IMR-90 (cell line): ENCODE results near the gene ADAMTS12.

Experiments used
- BHLHE40 ChIP-seq: fragments of 150-350 bp; IDR thresholded peaks from 2 replicates; pipeline ENCODE4 v1.6.1; 2016; ENCODE audit warnings: mild to moderate bottlenecking, low read depth, low read length
- CHD1 ChIP-seq: IDR thresholded peaks from 2 replicates; pipeline ENCODE4 v1.6.1; 2012; ENCODE audit warnings: low read depth, low read length, improper control_type of control experiment
- FOS ChIP-seq: fragments of 150-350 bp; IDR thresholded peaks from 2 replicates; pipeline ENCODE4 v1.6.1; 2016; ENCODE audit warnings: low read depth, low read length
- MAZ ChIP-seq: IDR thresholded peaks from 2 replicates; pipeline ENCODE4 v1.6.1; 2012; ENCODE audit warnings: low read depth, mild to moderate bottlenecking, low read length, improper control_type of control experiment, moderate library complexity, borderline replicate concordance
- NFE2L2 ChIP-seq: fragments of 150-350 bp; IDR thresholded peaks from 2 replicates; pipeline ENCODE4 v1.6.1; 2016; ENCODE audit warnings: low read depth, mild to moderate bottlenecking, low read length
- POLR2A ChIP-seq: IDR thresholded peaks from 2 replicates; pipeline ENCODE4 v1.6.1; 2012; ENCODE audit warnings: mild to moderate bottlenecking, low read depth, low read length
- RAD21 ChIP-seq: IDR thresholded peaks from 2 replicates; pipeline ENCODE4 v1.6.1; 2012; ENCODE audit warnings: low read length, improper control_type of control experiment
- RCOR1 ChIP-seq: IDR thresholded peaks from 2 replicates; pipeline ENCODE4 v1.6.1; 2012; ENCODE audit warnings: mild to moderate bottlenecking, low read length, improper control_type of control experiment; ENCODE audit not compliant: insufficient replicate concordance
- TF ChIP-seq, protein P1 (sequence below): conservative IDR thresholded peaks from 2 replicates; pipeline ENCODE4 v1.5.1; 2012; ENCODE audit warnings: mild to moderate bottlenecking, low read depth, low read length, improper control_type of control experiment
- TF ChIP-seq, protein P2 (sequence below): fragments of 150-350 bp; IDR thresholded peaks from 2 replicates; pipeline ENCODE4 v1.6.1; 2017; ENCODE audit warnings: mild to moderate bottlenecking, antibody characterized with exemption, low read length, low read depth

DNA sequence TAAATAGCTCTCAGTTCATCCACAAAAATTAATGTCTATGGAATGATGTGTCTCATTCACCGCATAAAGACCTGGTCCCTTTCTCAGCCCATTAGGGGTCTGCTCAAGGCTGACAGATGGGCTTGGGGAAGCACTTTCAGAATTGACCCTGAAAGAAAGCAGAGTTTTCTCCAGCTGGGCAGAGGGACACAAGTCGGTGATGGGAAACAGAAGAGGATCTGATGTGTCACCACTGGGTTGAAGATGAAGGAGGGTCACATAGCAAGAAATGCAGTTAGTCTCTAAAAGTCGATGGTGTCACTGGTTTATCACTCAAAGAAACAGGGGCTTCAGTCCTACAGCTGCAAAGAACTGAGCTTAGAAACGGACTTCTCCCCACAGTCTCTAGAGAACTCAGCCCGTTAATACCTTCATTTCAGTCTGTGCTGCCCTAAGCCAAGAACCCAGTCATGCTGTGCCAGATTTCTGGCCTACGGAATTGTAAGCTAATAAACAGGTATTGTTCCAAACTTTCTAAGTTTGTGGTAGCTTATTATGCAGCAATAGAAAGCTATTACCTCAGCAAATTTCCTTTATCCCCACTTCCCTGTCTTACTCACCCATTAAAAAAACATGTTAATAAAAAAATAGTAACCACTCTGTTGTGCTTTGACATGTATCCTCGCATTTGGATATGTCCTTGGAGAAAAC is 64.6 kb downstream of the ADAMTS12 start:
- TF ChIP-seq RAD21 (no peak), BHLHE40 (no peak), POLR2A (no peak), MAZ (no peak), CHD1 (no peak), RCOR1 (no peak), FOS (no peak), NFE2L2 (no peak)
- TF ChIP-seq, protein P1, sequence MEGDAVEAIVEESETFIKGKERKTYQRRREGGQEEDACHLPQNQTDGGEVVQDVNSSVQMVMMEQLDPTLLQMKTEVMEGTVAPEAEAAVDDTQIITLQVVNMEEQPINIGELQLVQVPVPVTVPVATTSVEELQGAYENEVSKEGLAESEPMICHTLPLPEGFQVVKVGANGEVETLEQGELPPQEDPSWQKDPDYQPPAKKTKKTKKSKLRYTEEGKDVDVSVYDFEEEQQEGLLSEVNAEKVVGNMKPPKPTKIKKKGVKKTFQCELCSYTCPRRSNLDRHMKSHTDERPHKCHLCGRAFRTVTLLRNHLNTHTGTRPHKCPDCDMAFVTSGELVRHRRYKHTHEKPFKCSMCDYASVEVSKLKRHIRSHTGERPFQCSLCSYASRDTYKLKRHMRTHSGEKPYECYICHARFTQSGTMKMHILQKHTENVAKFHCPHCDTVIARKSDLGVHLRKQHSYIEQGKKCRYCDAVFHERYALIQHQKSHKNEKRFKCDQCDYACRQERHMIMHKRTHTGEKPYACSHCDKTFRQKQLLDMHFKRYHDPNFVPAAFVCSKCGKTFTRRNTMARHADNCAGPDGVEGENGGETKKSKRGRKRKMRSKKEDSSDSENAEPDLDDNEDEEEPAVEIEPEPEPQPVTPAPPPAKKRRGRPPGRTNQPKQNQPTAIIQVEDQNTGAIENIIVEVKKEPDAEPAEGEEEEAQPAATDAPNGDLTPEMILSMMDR: no peak
- TF ChIP-seq, protein P2, sequence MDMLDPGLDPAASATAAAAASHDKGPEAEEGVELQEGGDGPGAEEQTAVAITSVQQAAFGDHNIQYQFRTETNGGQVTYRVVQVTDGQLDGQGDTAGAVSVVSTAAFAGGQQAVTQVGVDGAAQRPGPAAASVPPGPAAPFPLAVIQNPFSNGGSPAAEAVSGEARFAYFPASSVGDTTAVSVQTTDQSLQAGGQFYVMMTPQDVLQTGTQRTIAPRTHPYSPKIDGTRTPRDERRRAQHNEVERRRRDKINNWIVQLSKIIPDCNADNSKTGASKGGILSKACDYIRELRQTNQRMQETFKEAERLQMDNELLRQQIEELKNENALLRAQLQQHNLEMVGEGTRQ: no peak
